Right lobe of liver (tissue), 6 donors: Measurements from ENCODE around the gene TOMM20L. TPM values are rescaled to one million over a fixed set of nuclear protein-coding genes. Genes with fewer than 3 reads are reported as not detected.
"Not testable (repeated sequence)": the region's sequence is repeated elsewhere in the genome, so short reads cannot be mapped to it uniquely, and the experiment has no call there.

Experiments
- ATAC-seq, 4 donors: fragments of 200-7000 bp; cut with Tn5 transposase; one replicate each; pipeline ENCODE4 v1.9.1; 2020; ENCODE audit warnings: mild to moderate bottlenecking in 4 of 4, moderate library complexity in 4 of 4
- DNase-seq, 3 donors: peaks; one replicate each; pipeline ENCODE4 v3.0.0-alpha.2; 2020
- H3K27ac ChIP-seq, 3 donors: fragments of 200-600 bp; one replicate each; pipeline ENCODE4 v1.8.0; 2022
- H3K27me3 ChIP-seq, 2 donors: fragments of 200-600 bp; one replicate each; pipeline ENCODE4 v1.8.0; 2022
- H3K36me3 ChIP-seq, 4 donors: fragments of 200-600 bp; sonication (generic) in 1 of 4; one replicate each; pipeline versions ENCODE4 v1.5.1 to v1.8.0; 2017 to 2022; ENCODE audit warnings: control low read depth in 1 of 4
- H3K4me1 ChIP-seq, 4 donors: fragments of 200-600 bp; sonication (generic) in 1 of 4; one replicate each; pipeline versions ENCODE4 v1.5.1 to v1.8.0; 2017 to 2022; ENCODE audit warnings: control low read depth in 1 of 4
- H3K4me3 ChIP-seq, 3 donors: fragments of 200-600 bp; one replicate each; pipeline ENCODE4 v1.8.0; 2022
- H3K9me3 ChIP-seq, 4 donors: fragments of 200-600 bp; sonication (generic) in 1 of 4; one replicate each; pipeline versions ENCODE4 v1.5.1 to v1.8.0; 2017 to 2022; ENCODE audit warnings: control low read depth in 1 of 4
- POLR2A ChIP-seq: fragments of 450-650 bp; IDR thresholded peaks from one replicate; pipeline ENCODE4 v1.6.1; 2017; ENCODE audit warnings: antibody characterized with exemption, mild to moderate bottlenecking
- WGBS: methylation state at CpG from one replicate; pipeline ENCODE4 v1.1.6; 2018; ENCODE audit warnings: low coverage, low lambda C conversion rate; ENCODE audit not compliant: insufficient coverage; ENCODE audit errors: missing lambda C conversion rate; 5-methylcytosine and 5-hydroxymethylcytosine counted together
- intact Hi-C, 2 donors: fragments of 100-400 bp; cut with DNase I; formaldehyde crosslinking; loops; one replicate each; pipeline versions ENCODE4 v1.11.2 to v1.14.1; 2022
- total RNA-seq, 6 experiments: library from RNA; depleted of rRNA in 2 of 6; stranded (reverse); fragments of >200 nt in 2 of 6; fragmentation: NEBNext Ultra II Directional in 3 of 6; extraction: Animal tissue kit (Norgen Biotek cat#: 25700) in 3 of 6; gene quantifications; one replicate each; pipeline versions ENCODE4 v1.1.0 to v1.2.4, GENCODE V29; 2016 to 2023
- TF ChIP-seq, protein P1 (sequence below), 4 donors: fragments of 200-600 bp in 3 of 4; fragments of 450-650 bp in 1 of 4; IDR thresholded peaks; one replicate each; pipeline versions ENCODE4 v1.5.1 to v1.8.0; 2016 to 2022; ENCODE audit warnings: antibody characterized with exemption in 4 of 4, mild to moderate bottlenecking in 2 of 4
- donor health status: DM: no; HTN: yes; CAD: no.
- donor health status: DM: no; HTN: no; CAD: no.
- donor health status: DM: no; HTN: no; CAD: no.
- donor health status: DM: no; HTN: yes; CAD: no.
- donor health status: DM: no; HTN: yes; CAD: no.

Gene TOMM20L
- total RNA-seq, 6 experiments from 2014 or later = not detected

DNA sequence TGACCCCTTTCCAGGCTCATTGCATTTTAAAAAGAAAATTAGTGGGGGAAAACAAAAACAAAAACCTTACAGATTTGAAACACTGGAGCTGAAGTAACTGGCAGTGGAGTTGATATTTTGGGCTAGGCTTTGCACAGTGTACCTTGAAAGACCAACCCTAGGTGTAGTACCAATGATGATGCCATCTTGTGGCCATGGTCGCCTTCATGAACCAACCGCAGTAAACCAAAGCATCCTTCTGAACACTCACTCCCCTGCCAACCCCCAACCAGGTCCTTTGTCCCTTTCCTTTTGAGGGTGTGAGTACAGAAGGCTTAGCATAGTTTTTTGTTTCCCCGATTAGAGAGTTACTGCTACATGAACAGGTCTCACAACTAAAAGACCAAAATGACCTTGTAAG, 5.9 kb downstream of the TOMM20L start:
- Histone ChIP-seq H3K27ac (no peak overlapping the region), H3K27me3 (no peaks in the 10 kb centered on the region), H3K9me3 (no peaks in the 10 kb centered on the region), H3K4me3 (no peak overlapping the region), H3K36me3 (no peaks in the 10 kb centered on the region), H3K4me1 (peaks cover 0 to under 1% (median 0%) of the 10 kb centered on the region in 4 donors)
- ATAC-seq (peak; percentile 46 to 65 (median 62)), DNase-seq (no peak)
- WGBS = 70% methylated on average over 1 of the region's 3 CpGs
- intact Hi-C loops = no loop called here
- no peak for TF ChIP-seq POLR2A
- TF ChIP-seq, protein P1, sequence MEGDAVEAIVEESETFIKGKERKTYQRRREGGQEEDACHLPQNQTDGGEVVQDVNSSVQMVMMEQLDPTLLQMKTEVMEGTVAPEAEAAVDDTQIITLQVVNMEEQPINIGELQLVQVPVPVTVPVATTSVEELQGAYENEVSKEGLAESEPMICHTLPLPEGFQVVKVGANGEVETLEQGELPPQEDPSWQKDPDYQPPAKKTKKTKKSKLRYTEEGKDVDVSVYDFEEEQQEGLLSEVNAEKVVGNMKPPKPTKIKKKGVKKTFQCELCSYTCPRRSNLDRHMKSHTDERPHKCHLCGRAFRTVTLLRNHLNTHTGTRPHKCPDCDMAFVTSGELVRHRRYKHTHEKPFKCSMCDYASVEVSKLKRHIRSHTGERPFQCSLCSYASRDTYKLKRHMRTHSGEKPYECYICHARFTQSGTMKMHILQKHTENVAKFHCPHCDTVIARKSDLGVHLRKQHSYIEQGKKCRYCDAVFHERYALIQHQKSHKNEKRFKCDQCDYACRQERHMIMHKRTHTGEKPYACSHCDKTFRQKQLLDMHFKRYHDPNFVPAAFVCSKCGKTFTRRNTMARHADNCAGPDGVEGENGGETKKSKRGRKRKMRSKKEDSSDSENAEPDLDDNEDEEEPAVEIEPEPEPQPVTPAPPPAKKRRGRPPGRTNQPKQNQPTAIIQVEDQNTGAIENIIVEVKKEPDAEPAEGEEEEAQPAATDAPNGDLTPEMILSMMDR (IDR thresholded peaks at IDR 0.05) = peak in 2 of 4 donors; percentile 19 to 31

DNA sequence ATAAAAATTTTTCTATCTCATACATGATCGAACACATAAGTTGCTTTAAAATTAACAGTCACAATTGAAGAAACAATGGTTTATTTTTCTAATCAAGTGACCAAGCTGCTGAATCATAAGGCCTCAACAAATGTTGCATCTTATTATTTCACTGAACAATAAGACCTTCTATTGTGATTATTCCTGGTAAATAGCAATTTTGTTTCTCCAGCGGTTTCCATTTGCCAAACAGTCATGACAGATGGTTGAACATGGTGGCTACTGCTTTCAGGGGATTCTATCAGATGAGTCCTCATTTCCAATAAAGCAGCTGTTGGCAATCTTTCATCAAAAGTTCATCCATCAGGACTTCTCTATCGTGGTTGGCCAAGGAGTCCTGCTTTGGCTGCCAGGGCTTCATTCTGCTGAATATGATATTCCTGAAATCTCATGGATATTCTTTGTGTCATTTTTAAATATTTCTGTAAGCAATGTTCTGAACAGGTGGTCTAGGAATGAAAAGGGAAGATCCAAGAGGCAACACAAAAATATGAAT, 13.0 kb downstream of the TOMM20L start:
- no peaks in the 10 kb centered on the region for H3K9me3 ChIP-seq
- ATAC-seq = no peak
- H3K4me1 ChIP-seq = no peaks in the 10 kb centered on the region
- H3K27me3 ChIP-seq = no peaks in the 10 kb centered on the region
- no peak overlapping the region for H3K27ac ChIP-seq
- 88% methylated on average over 3 of the region's 3 CpGs for WGBS
- no peak for DNase-seq
- no peak overlapping the region for H3K4me3 ChIP-seq
- peaks cover 0 to 29% (median 10%) of the 10 kb centered on the region in 4 donors for H3K36me3 ChIP-seq
- intact Hi-C loops = no loop called here
- TF ChIP-seq, protein P1 (IDR thresholded peaks at IDR 0.05) = no peak
- no peak for TF ChIP-seq POLR2A

DNA sequence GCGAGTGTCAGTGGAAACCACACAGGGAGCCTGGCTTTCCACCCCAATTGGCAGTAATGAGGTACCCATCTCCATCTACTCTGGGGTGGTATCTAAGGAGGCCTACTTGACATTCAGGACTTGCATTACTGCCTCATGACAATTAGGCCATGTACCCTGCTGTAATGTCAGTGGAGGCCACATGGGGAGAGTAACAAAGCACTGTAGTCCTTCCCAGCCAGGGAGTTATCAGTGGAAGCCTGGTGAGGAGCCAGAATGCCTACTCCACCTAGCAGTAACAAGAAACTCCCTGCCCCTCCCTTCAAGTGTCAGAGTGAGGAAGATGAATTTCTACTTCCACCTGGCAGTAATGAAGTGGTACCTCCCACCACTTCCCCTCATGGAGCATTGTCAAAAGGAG, 19.1 kb downstream of the TOMM20L start:
- peaks cover 0 to 24% (median 8%) of the 10 kb centered on the region in 4 donors for H3K36me3 ChIP-seq
- no peaks in the 10 kb centered on the region for H3K9me3 ChIP-seq
- TF ChIP-seq POLR2A = no peak
- TF ChIP-seq, protein P1 (IDR thresholded peaks at IDR 0.05) = no peak
- WGBS = 100% methylated on average over 1 of the region's 1 CpG
- DNase-seq (no peak), ATAC-seq (peak in 1 of 4 donors; percentile 46)
- H3K4me1 ChIP-seq = no peaks in the 10 kb centered on the region
- no peak overlapping the region for H3K4me3 ChIP-seq
- no peaks in the 10 kb centered on the region for H3K27me3 ChIP-seq
- H3K27ac ChIP-seq = no peak overlapping the region
- intact Hi-C loops = no loop called here

DNA sequence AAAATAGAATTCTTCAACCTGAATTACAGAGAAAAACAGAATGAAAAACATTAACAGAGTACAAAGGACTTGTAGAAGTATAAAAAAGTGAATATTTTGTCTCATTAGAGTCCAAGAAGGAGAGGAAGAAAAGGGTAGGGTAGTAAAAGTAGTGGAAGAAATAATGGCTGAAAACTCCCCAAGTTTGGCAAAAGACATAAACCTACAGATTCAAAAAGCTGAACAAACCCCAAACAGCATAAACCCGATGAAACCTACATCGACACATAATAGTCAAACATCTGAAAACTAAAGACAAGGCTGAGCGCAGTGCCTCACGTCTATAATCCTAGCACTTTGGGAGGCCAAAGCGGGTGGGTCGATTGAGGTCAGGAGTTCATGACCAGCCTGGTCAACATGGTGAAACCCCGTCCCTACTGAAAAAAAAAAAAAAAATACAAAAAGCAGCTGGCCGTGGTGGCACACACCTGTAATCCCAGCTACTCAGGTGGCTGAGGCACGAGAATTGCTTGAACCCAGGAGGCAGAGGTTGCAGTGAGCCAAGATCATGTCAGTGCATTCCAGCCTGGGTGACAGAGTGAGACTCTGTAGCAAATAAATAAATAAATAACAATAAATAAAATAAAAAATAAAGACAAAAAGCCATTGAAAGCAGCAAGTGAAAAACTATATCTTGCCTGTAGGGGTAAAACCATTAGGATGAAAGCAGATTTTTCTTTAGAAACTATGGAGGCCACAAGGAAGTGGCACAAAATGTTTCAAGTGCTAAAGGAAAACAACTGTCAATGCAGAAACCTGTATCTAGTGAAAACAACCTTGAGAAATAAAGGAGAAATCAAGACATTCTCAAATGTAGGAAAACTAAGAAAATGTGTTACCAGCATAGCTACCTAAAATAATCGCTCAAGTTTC, 20.2 kb downstream of the TOMM20L start:
- H3K9me3 ChIP-seq = no peaks in the 10 kb centered on the region
- intact Hi-C loops = no loop called here
- H3K4me3 ChIP-seq = no peak overlapping the region
- DNase-seq = no peak
- peaks cover 0 to 16% (median 4%) of the 10 kb centered on the region in 4 donors for H3K36me3 ChIP-seq
- no peak overlapping the region for H3K27ac ChIP-seq
- H3K4me1 ChIP-seq = no peaks in the 10 kb centered on the region
- peak in 3 of 4 donors; percentile 54 to 65 (median 54) for ATAC-seq
- WGBS = 50% methylated on average over 10 of the region's 10 CpGs
- TF ChIP-seq, protein P1 (IDR thresholded peaks at IDR 0.05) = no peak
- no peak for TF ChIP-seq POLR2A
- no peaks in the 10 kb centered on the region for H3K27me3 ChIP-seq

DNA sequence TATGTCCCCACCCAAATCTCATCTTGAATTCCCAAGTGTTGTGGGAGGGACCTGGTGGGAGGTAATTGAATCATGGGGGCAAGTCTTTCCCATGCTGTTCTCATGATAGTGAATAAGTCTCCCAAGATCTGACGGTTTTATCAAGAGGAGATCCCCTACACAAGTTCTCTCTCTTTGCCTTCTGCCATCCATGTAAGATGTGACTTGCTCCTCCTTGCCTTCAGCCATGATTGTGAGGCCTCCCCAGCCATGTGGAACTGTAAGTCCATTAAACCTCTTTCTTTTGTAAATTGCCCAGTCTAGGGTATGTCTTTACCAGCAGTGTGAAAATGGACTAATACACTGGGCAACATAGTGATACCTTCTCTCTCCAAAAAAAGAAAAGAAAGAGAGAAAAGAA, 21.2 kb downstream of the TOMM20L start:
- H3K27me3 ChIP-seq, H3K27ac ChIP-seq, ATAC-seq, H3K4me1 ChIP-seq, DNase-seq, H3K9me3 ChIP-seq, intact Hi-C loops, H3K4me3 ChIP-seq: not testable (repeated sequence)
- WGBS = no CpG with 5 or more reads among the region's 1 CpG
- peaks cover 0 to 17% (median 0%) of the 10 kb centered on the region in 4 donors for H3K36me3 ChIP-seq
